ENCODE data around the gene ASB10.

ASB10 gene

DNA sequence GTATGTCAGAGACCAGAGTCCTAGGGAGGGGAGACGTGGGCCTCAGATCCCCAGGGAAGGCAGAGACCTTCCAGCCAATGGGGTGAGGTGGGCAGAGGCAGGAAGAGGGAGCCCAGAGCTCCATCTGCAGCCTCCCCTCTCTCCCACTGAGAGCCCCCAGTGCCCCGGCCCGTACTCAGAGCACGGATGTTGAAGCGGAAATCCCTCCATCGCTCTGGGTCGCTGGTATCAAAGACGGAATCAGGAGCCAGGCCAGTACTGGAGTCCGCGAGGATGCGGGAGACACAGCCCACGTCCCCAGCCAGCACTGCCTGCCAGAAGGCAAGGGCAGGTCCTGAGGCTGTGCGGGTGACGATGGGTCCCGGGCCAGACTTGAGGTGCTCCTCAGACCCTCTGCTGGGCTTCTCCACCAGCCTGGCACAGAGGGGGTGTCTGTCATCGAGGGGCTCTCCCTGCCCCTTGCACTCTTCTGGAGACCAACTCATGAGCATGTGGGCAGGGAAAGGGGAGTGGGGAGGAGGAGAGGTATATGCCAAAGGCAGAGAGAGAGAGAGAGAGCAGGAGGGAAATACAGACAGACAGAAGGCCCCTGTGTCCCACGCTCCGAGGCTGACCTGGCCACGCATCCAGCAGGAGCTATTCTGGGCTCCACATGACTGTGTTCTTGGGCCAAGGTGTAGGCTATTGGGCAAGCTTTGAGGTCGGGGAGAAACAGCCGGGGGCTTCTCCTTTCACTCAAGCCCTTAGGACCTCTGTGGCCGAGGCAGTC lies at the start of gene ASB10:
TSS of gene ASB10 (minus strand) at position 611 of the 769 bp plus-strand sequence. CDS start at position 491, 120 bp downstream.
- no peak for DNase-seq (ENCODE audit: low read depth)

DNA sequence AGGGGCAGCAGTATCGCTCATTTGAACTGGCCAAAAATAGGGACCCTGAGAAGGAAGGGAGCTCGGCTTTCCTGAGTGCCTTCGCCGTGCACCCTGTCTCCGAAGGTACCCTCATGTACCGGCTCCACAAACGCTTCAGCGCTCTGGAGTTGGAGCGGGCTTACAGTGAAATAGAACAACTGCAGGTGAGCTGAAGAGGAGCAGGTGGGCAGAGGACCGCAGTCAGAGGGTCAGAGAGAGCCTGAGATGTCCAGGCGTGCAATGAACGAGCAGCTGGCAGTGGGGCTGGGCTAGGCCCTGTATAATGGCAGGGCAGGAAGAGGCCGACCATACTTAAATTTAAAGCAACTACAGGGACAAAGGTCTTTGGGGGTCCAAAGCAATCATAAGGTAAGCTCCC lies 49.4 kb upstream of the ASB10 start:
- DNase-seq (ENCODE audit: low read depth): no peak

- no peak for DNase-seq (ENCODE audit: low read depth)
Measured at GRCh38 chr7:151235091-151235787, 48.2 kb upstream of the ASB10 start.

DNA sequence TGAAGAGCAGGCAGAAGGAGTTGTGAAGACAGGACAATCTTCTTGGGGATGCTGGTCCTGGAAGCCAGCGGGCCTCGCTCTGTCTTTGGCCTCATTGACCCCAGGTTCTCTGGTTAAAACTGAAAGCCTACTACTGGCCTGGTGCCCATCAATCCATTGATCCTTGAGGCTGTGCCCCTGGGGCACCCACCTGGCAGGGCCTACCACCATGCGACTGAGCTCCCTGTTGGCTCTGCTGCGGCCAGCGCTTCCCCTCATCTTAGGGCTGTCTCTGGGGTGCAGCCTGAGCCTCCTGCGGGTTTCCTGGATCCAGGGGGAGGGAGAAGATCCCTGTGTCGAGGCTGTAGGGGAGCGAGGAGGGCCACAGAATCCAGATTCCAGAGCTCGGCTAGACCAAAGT lies 46.8 kb upstream of the ASB10 start:
- no peak for DNase-seq (ENCODE audit: low read depth)

DNA sequence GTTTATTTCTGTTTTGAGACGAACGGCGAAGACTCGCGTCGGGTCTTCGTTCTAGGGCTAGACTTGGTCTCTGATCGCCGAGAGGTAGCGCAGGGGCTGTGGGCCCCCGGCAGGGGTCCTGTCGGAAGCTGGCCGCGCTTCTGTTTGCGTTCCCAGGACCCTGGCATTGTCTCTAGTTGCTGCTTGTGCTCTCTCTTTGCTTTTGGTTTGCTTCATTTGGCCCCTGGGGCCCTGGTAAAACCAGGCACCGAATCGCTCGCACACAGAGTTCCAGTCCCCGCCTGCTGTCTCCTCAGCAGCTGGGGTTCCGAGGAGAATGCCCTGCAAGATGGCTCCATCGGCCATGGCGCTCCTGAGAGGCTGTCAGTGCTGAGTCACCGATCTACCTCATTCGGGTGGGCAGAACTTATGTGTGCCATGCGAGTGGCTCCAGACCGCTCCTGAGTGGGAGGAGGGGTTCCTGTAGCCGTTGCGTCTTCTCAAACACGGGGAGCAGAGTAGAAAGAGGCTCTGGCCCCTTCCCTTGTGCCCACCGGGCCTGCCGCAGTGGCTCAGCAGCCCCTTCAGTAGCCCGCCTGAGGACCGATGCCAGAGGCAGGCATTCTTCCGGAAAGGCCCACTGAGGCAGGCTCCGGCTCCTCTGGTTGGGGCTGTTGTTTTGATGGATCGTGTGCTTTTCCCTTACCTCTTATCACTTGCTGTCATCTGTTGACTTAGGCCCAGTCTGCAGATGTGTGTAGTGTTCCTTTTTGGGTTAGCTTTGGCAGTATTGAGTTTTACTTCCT lies 46.1 kb upstream of the ASB10 start:
- DNase-seq (ENCODE audit: low read depth): peak; percentile 91

- peak; percentile 90 for DNase-seq (ENCODE audit: low read depth)
Measured at GRCh38 chr7:151232091-151232916, 45.3 kb upstream of the ASB10 start, which contains the start of gene CHPF2. CHPF2 (plus strand) TSS chr7:151232483; CDS start chr7:151234012, 1,529 bp downstream.

- DNase-seq (ENCODE audit: low read depth): no peak
Measured at GRCh38 chr7:151231080-151231479, 44.0 kb upstream of the ASB10 start.

- DNase-seq (ENCODE audit: low read depth): no peak
Measured at GRCh38 chr7:151229249-151229648, 42.2 kb upstream of the ASB10 start.

DNA sequence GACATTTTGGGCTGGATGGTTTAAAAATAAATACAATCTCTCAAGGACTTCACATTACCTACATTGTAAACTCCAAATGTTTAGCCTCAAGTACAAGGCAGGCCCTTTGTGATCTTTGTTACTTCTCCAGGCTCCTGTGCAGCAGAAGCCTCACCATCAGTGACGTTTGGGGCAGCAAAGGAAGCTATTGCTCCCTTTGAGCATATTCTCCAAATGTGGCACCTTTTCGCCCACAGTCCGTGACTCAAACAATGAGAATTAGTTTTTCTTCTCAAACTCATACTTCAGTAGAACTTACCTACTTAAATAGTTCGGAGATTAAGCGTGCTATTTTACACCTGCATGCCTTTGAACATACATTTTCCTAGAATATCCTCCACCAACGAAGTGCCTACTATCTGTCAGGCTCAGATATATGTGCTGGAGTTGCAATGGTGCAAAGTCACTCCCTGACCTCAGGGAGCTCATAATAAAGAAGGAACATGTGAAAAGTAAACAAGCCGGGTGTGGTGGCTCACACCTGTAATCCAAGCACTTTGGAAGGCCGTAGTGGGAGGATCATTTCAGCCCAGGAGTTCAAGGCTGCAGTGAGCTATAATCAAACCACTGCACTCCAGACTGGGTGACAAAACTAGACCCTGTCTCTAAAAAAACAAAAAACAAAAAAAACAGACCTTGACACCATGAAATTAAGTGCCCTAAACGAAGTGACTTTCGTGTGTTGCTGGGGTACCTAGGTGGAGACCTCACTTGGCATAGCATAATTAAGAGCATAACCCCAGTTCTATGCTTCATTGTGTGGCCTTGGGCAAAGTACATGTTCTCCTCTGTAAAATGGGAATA lies 41.2 kb upstream of the ASB10 start:
- DNase-seq (ENCODE audit: low read depth): no peak

GRCh38 chr7:151226875-151227782 lies 40.1 kb upstream of the ASB10 start, which contains the start of gene ABCF2:
ABCF2 (minus strand) TSS chr7:151227205; CDS start chr7:151226458, 747 bp downstream.
- peak; percentile 98 for DNase-seq (ENCODE audit: low read depth)

DNA sequence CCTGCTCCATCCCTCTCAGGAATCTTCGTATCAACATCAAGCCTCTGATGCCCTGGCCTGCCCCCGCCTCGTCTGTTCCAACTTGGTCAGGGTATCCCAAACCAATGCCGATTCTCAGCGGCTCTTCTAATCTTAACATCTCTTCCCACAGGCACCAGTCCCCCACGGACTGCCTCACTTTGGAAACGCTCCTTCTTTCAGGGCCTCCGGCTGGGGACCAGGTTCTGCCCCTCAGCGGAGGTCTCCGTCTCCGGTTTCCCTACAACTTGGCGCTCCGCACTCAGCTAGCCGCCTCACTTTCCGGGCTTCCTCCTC lies 39.5 kb upstream of the ASB10 start:
- no peak for DNase-seq (ENCODE audit: low read depth)

- peak; percentile 31 for DNase-seq (ENCODE audit: low read depth)
Measured at GRCh38 chr7:151225948-151226510, 39.0 kb upstream of the ASB10 start.

DNA sequence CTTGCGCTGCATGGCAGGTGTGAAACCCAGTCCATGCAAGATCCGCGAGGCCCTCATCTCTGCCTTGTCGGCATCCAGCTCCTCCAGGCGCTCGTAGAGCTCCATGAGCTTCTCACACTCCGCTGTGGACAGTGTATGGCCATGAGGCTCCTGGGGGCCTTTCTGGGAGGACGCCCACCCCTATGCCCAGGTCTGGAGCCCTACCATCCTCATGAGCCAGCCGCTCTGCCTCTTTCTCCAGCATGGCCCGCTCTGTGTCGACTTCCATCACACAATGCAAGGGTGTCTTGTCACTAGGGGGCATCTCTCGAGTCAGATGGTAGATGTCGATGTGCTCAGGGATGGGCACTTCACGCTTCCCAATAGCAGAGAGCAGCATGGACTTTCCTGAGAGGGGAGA lies 36.7 kb upstream of the ASB10 start:
- no peak for DNase-seq (ENCODE audit: low read depth)

DNA sequence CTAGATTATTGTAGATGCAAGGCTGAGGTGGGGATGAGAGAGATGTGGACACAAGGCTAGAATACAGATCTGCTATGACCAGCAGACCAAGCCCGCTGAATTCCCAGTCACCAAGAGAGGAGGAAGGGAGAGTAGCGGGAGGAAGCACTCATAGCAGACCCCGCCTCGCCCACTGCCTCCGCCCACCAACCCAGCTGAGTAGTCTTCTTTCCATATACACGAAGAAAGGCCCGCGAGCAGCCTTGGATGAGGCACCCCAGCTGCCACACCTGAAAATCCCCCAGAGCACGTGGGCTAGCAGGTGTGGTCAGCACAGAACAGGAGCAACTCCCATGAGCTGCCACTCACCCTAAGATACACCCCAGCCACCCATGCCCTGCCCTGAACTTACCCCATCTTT lies 31.1 kb upstream of the ASB10 start:
- no peak for DNase-seq (ENCODE audit: low read depth)

DNA sequence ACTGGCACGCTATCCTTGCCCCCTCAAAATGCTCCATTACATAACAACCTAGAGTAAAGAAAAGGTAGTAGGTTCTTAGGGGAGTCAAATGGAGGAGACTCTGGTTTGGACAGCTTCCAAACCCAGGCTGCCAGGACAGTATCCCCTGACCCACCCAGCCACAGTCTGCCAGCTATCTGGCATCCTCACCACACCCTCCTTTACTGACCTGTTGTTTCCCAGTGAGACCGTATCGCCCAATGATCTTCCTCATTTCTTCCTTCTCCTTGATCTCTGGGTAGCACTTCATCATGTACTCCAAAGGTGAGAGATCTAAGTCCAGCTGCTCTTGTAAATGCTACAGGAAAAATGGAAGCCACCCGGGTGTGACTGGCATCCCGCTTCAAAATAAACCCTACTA lies 28.3 kb upstream of the ASB10 start:
- DNase-seq (ENCODE audit: low read depth): no peak

GRCh38 chr7:151213826-151214225 lies 26.8 kb upstream of the ASB10 start:
- no peak for DNase-seq (ENCODE audit: low read depth)

DNA sequence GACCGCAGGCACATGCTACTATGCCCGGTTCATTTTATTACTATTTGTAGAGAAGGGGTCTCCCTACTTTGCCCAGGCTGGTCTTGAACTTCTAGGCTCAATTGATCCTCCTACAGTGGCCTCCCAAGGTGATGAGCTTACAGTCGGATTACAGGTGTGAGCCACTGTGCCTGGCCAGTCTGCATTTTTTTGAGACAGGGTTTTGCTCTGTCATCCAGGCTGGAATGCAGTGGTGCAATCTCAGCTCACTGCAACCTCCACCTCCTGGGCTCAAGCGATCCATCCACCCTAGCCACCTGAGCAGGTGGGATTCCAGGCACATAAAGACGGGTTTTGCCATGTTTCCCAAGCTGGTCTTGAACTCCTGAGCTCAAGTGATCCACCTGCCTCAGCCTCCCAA lies 25.6 kb upstream of the ASB10 start:
- no peak for DNase-seq (ENCODE audit: low read depth)

DNA sequence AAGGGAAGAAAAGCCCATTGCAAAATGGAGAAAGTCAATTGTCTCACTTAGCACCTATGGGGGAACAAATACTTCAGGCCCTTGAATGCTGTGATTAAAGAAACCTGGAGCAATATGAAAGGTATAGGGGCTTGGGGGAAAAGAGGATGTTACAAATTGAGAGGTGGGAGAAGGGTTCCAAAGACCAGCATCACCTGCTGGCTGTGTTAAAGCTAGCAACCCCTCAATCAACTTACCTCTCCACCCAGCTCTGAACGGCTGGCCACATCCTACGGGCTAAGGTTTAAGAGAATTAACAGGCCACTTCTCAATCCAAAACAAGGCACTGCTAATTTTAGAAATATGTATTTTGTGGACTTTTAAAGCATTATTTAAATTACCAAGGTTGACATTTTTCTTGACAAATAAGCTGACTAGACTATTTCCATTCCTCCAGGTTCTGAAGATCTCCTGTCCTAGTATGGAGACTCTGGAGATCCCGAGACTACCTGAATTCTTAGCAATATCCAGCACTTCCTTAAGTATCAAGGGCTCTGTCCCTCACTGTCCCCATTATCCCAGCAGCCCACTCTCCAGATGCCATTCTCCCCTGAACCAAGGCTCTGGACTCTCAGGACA lies 24.2 kb upstream of the ASB10 start:
- no peak for DNase-seq (ENCODE audit: low read depth)
